ENCODE results near the gene SPATA7. TPM values are rescaled to one million over a fixed set of nuclear protein-coding genes. Genes with fewer than 3 reads are reported as not detected.

SPATA7 gene
- total RNA-seq, 1 donor from 2014 or later = 8.5 TPM

DNA sequence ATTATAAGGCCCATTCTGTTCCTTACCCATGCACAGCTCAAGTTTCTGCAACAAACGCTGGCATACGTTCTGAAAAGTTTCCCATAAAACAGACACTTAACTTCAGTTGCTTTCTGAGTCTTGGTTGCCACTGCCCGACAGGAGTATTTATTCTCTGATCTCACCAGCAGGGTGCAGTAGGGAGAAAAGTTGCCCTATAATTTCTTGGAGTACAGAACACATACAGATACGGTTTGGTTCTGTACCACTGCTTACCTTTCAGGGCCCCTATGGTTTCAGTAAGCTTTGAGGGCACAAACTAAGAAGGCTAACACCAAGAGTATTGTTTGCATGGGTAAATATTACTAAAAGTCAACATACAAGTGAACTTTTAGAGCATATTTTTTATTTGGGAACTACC is 77.9 kb downstream of the SPATA7 start:
- Histone ChIP-seq H3K27me3 (ENCODE audit: low read depth) (no peaks in the 10 kb centered on the region), H3K4me1 (no peaks in the 10 kb centered on the region), H3K36me3 (peaks cover 78% of the 10 kb centered on the region), H3K4me3 (no peak overlapping the region), H3K27ac (replicated peaks) (no peak overlapping the region), H3K9me3 (replicated peaks) (peaks cover 36% of the 10 kb centered on the region)
- peak; percentile 46 for TF ChIP-seq CTCF (IDR thresholded peaks at IDR 0.05; ENCODE audit: borderline replicate concordance)
- no peak for DNase-seq
- intact Hi-C loops (cut with micrococcal nuclease) = no loop called here

- Histone ChIP-seq H3K27ac (replicated peaks) (no peak overlapping the region), H3K27me3 (ENCODE audit: low read depth) (no peaks in the 10 kb centered on the region), H3K9me3 (replicated peaks) (no peaks in the 10 kb centered on the region), H3K4me1 (peaks cover 17% of the 10 kb centered on the region), H3K36me3 (peaks cover 90% of the 10 kb centered on the region), H3K4me3 (no peak overlapping the region)
- intact Hi-C loops (cut with micrococcal nuclease) = no loop called here
- no peak for DNase-seq
- TF ChIP-seq CTCF (IDR thresholded peaks at IDR 0.05; ENCODE audit: borderline replicate concordance) = no peak
Measured at GRCh38 chr14:88468406-88468805, 82.9 kb downstream of the SPATA7 start.

- H3K27ac ChIP-seq (replicated peaks) = no peak overlapping the region
- no peak overlapping the region for H3K4me3 ChIP-seq
- no peaks in the 10 kb centered on the region for H3K27me3 ChIP-seq (ENCODE audit: low read depth)
- intact Hi-C loops (cut with micrococcal nuclease) = no loop called here
- H3K9me3 ChIP-seq (replicated peaks) = no peaks in the 10 kb centered on the region
- peaks cover 22% of the 10 kb centered on the region for H3K4me1 ChIP-seq
- no peak for DNase-seq
- no peak for TF ChIP-seq CTCF (IDR thresholded peaks at IDR 0.05; ENCODE audit: borderline replicate concordance)
- peaks cover 88% of the 10 kb centered on the region for H3K36me3 ChIP-seq
Measured at GRCh38 chr14:88470542-88471440, 85.3 kb downstream of the SPATA7 start.

GRCh38 chr14:88473791-88474190 is 88.3 kb downstream of the SPATA7 start:
- TF ChIP-seq CTCF (IDR thresholded peaks at IDR 0.05; ENCODE audit: borderline replicate concordance) = no peak
- H3K27ac ChIP-seq (replicated peaks) = no peak overlapping the region
- intact Hi-C loops (cut with micrococcal nuclease) = no loop called here
- no peak for DNase-seq
- no peaks in the 10 kb centered on the region for H3K9me3 ChIP-seq (replicated peaks)
- H3K4me1 ChIP-seq = peaks cover 47% of the 10 kb centered on the region
- H3K4me3 ChIP-seq = no peak overlapping the region
- peaks cover 83% of the 10 kb centered on the region for H3K36me3 ChIP-seq
- no peaks in the 10 kb centered on the region for H3K27me3 ChIP-seq (ENCODE audit: low read depth)

DNA sequence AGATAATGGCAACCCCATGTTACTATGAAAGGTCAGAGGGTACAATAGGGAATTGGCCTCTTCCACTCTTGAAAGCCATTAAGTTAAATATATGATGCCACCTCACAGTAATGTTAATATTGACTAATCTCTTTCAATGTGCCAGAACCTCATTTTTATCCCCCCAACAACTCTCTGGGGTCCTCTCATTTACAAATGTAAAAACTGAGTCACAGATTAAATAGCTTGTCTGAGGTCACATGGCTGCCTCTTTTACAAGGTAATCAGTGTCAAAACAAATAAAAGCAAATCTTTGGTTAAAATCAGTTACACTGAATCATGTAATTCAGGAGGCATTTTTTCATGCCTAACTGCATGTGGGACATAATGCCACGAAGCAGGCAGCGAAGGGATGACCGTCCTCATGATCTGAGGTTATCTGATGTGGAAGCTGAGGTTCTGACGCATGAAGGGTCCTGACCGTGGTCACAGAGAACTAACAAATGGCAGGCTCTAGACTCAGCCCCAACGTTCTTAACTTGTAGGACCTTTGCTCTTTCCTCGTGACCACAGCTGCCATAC is 90.8 kb downstream of the SPATA7 start:
- intact Hi-C loops (cut with micrococcal nuclease) = no loop called here
- no peak overlapping the region for H3K4me3 ChIP-seq
- peaks cover 79% of the 10 kb centered on the region for H3K36me3 ChIP-seq
- H3K27ac ChIP-seq (replicated peaks) = peak overlapping the region; percentile 58
- no peak for DNase-seq
- TF ChIP-seq CTCF (IDR thresholded peaks at IDR 0.05; ENCODE audit: borderline replicate concordance) = no peak
- H3K27me3 ChIP-seq (ENCODE audit: low read depth) = no peaks in the 10 kb centered on the region
- no peaks in the 10 kb centered on the region for H3K9me3 ChIP-seq (replicated peaks)
- H3K4me1 ChIP-seq = peaks cover 40% of the 10 kb centered on the region
